ENCODE measurements around the gene TUBG1. TPM values are rescaled to one million over a fixed set of nuclear protein-coding genes. Genes with fewer than 3 reads are reported as not detected.

The TUBG1 gene
- total RNA-seq (2014; rRNA removed; shearing (Covaris generic); ENCODE audit: low replicate concordance) = 65.4 and 69.8 TPM in 2 replicates

DNA sequence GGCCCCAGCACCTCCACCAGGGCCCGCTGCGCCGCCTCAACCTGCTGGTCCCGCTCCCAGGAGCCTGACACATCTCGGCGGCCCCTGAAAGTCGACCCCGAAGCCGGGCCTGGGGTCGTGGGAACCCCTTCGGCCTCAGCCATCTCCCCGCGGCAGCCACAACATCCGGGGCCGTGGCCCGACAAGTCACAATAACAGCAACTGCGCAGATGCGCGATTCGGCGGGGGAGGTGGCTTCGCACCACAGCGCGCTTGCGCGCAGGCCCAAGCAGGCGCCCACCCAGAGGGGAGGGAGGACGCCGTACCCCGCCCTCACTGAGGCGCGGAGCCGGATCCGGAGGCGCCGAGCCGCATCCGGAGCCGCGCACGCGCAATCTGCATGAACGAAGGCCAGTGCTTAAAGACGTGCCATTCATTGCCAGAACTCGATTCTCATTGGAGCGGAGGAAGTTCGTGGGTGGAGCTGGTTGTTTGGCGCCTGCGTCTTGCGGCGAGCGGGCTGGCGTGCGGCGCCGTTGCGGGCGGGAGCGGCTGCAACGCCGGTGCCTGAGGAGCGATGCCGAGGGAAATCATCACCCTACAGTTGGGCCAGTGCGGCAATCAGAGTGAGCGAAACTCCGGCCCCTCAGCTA, at the start of gene TUBG1, which contains the start of gene RETREG3:
Gene TUBG1, plus strand, starts transcription at position 502 of the 632 bp plus-strand sequence. Its CDS starts 55 bp downstream, at position 557.
Gene RETREG3, minus strand, starts transcription at position 193 of the 632 bp plus-strand sequence. Its CDS starts 50 bp downstream, at position 143.
- Histone ChIP-seq H3K9me3 (no peaks in the 10 kb centered on the region), H3K27me3 (no peaks in the 10 kb centered on the region), H3K36me3 (peaks cover 37% of the 10 kb centered on the region), H3K4me3 (peak within 1 kb of the TSS; percentile 91)
- peak; percentile 99 for DNase-seq

DNA sequence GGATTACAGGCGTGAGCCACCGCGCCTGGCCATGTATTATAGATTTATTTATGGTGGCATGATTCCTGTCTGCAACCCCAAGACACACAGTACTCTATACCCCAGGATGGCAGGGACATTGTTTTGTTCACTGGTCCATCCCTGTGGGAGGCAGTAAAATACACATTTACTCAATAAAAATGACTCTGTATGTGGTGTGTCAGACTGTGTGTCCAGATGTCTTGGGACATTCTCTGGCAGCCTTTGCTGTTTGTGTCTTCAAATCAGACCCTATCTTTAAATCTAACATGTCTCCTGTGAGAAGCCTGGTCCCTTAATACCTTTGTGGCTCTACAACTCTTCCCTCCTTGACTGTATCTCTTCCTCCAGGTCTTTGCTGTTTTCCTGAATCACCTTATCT, 49.2 kb upstream of the TUBG1 start:
- Histone ChIP-seq H3K9me3 (no peaks in the 10 kb centered on the region), H3K27me3 (no peaks in the 10 kb centered on the region), H3K36me3 (peaks cover 25% of the 10 kb centered on the region), H3K4me3 (no peak overlapping the region)
- no peak for DNase-seq

DNA sequence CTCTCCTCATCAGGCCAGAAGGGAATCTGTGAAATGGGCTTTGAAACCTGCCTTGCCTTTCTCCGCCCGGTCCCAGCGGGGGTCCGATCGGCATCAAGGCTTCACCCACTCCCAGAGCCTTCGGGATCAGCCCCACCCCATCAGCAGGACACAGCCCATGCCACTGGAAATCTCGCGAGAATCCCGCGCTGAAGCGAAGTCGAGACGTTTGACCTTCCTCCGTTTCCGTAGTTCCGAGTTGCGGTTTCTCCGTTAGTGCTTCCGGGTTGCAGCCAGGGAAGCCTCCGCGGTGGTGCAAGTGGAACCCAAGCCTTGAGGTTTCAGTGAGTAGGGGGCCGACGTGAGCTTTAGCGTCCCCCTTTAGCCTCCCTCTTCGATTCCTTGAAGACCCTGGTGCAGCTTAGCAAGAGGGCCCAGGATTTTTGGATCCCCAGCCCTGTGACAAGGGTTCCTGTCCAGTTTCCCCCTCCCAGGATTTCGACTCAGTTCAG, 47.5 kb upstream of the TUBG1 start, which contains the start of gene COASY:
Gene COASY, plus strand, starts transcription at position 252 of the 491 bp plus-strand sequence. CDS start 475 bp downstream, outside the sequence.
- H3K36me3 ChIP-seq = peaks cover 41% of the 10 kb centered on the region
- DNase-seq = peak; percentile 99
- H3K4me3 ChIP-seq = peak within 1 kb of the TSS; percentile 80
- H3K9me3 ChIP-seq = no peaks in the 10 kb centered on the region
- no peaks in the 10 kb centered on the region for H3K27me3 ChIP-seq

DNA sequence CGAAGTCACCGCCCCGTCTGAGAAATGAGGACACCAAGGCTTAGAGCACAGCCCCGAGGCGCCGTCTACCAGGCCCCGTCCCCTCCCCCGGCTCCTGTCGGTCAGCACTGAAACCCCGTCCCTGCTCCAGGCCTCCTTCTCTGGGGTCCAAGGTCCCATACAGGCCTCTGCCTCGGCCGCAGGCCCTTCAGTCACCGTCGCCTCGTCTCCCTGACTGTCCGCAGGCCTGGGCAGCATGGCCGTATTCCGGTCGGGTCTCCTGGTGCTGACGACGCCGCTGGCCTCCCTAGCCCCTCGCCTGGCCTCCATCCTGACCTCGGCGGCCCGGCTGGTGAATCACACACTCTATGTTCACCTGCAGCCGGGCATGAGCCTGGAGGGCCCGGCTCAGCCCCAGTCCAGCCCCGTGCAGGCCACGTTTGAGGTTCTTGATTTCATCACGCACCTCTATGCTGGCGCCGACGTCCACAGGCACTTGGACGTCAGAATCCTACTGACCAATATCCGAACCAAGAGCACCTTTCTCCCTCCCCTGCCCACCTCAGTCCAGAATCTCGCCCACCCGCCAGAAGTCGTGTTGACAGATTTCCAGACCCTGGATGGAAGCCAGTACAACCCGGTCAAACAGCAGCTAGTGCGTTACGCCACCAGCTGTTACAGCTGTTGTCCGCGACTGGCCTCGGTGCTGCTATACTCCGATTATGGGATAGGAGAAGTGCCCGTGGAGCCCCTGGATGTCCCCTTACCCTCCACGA, 46.9 kb upstream of the TUBG1 start:
- Histone ChIP-seq H3K4me3 (peak overlapping the region; percentile 80), H3K27me3 (no peaks in the 10 kb centered on the region)
- peak; percentile 43 for DNase-seq

DNA sequence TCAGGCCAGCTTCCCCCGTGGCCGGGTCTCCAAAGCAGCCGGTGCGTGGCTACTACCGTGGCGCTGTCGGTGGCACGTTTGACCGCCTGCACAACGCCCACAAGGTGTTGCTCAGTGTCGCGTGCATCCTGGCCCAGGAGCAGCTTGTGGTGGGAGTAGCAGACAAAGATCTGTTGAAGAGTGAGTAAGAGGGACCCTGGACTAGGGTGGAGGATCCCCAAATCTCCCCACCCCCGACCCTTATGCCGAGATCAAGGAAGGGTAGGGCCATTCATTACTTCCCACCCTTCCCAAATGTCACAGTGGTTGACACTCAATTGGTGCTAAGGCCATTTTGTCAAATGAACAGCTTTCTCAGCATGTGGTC, 46.4 kb upstream of the TUBG1 start:
- H3K27me3 ChIP-seq = no peaks in the 10 kb centered on the region
- no peaks in the 10 kb centered on the region for H3K9me3 ChIP-seq
- peaks cover 47% of the 10 kb centered on the region for H3K36me3 ChIP-seq
- DNase-seq = no peak
- H3K4me3 ChIP-seq = peak overlapping the region; percentile 80

More for the DNA sequence above, 46.9 kb upstream of the TUBG1 start:
- Histone ChIP-seq H3K36me3 (peaks cover 42% of the 10 kb centered on the region), H3K9me3 (no peaks in the 10 kb centered on the region)

DNA sequence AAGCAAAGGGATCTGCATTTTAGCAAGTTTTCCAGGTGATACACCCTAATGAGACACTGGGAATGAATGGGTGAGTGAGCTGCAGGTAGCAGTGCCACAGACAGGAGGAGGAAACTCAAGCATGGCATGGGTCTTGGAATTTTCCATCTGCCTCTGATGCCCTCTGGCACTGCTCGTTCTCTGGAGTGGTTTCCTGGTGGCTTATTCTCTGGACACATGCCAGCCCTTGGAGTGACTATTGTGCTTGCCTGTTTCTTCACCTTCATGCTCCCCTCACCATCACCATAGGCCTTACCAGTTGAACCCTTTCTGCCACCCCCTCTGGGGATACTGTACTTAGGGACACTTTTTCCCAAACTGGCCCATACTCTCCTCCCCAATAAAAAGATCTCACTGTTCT, 45.9 kb upstream of the TUBG1 start:
- Histone ChIP-seq H3K36me3 (peaks cover 51% of the 10 kb centered on the region), H3K9me3 (no peaks in the 10 kb centered on the region), H3K4me3 (peak overlapping the region; percentile 80), H3K27me3 (no peaks in the 10 kb centered on the region)
- no peak for DNase-seq

DNA sequence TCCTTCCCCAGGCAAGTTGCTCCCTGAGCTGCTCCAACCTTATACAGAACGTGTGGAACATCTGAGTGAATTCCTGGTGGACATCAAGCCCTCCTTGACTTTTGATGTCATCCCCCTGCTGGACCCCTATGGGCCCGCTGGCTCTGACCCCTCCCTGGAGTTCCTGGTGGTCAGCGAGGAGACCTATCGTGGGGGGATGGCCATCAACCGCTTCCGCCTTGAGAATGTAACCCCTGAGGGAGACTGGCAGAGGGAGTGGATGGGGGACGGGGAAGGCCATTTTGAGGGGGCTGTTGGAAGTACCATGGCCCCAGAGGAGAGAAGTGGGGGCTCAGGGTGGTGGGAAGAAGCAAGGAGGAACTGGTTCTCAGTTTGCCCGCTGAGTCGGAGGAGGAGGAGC, 45.5 kb upstream of the TUBG1 start:
- Histone ChIP-seq H3K9me3 (no peaks in the 10 kb centered on the region), H3K36me3 (peaks cover 56% of the 10 kb centered on the region), H3K27me3 (no peaks in the 10 kb centered on the region), H3K4me3 (peak overlapping the region; percentile 80; the same call in 1 of the 2 replicates)
- no peak for DNase-seq

DNA sequence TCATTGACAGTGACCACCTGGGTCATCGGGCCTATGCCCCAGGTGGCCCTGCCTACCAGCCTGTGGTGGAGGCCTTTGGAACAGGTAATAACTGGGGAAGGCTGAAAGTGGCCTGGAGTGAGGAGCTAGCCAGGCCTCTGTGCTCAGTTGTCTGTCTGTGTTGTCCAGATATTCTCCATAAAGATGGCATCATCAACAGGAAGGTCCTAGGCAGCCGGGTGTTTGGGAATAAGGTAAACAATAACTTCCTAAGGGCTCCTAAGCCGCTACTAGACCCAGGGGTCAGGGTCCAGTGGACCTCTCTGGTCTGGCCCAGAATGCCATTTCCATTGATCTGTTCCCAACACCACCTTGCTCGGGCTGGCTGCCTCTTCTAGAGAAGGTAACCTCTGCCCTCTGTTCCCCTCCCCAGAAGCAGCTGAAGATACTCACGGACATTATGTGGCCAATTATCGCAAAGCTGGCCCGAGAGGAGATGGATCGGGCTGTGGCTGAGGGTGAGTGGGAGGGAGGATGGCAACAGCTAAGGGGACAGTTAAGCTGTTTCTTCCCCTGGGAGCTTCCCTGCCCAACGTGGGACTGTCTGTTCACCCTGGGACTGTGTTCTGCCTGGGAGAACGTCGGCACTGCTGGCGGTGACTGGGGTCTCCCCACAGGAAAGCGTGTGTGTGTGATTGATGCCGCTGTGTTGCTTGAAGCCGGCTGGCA, 44.5 kb upstream of the TUBG1 start:
- no peak for DNase-seq
- Histone ChIP-seq H3K9me3 (no peaks in the 10 kb centered on the region), H3K27me3 (no peaks in the 10 kb centered on the region), H3K4me3 (no peak overlapping the region), H3K36me3 (peaks cover 66% of the 10 kb centered on the region)

DNA sequence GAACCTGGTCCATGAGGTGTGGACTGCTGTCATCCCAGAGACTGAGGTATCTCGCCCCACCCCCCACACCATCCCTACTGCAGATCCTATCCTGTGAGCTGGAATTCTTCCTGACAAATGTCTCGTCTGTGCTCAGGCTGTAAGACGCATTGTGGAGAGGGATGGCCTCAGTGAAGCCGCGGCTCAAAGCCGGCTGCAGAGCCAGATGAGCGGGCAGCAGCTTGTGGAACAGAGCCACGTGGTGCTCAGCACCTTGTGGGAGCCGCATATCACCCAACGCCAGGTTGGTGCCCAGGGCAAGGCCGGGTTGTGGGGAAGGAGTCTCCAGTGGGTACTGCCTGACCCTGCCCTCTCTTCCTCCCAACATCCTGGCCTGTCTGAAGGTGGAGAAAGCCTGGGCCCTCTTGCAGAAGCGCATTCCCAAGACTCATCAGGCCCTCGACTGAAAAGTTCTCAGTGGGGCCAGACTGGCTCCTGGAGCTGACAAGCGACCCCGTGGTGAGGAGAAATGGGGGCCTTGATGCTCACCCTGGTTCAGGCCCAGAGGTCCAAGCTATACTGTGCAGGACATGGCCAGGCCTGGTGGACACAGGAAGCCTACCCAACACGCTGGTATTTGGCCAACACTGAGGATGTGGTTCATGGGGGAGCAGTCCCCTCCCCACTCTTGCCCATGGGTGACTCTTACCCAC, 43.8 kb upstream of the TUBG1 start:
- H3K36me3 ChIP-seq = peaks cover 70% of the 10 kb centered on the region
- no peak for DNase-seq
- H3K27me3 ChIP-seq = no peaks in the 10 kb centered on the region
- no peak overlapping the region for H3K4me3 ChIP-seq
- no peaks in the 10 kb centered on the region for H3K9me3 ChIP-seq

DNA sequence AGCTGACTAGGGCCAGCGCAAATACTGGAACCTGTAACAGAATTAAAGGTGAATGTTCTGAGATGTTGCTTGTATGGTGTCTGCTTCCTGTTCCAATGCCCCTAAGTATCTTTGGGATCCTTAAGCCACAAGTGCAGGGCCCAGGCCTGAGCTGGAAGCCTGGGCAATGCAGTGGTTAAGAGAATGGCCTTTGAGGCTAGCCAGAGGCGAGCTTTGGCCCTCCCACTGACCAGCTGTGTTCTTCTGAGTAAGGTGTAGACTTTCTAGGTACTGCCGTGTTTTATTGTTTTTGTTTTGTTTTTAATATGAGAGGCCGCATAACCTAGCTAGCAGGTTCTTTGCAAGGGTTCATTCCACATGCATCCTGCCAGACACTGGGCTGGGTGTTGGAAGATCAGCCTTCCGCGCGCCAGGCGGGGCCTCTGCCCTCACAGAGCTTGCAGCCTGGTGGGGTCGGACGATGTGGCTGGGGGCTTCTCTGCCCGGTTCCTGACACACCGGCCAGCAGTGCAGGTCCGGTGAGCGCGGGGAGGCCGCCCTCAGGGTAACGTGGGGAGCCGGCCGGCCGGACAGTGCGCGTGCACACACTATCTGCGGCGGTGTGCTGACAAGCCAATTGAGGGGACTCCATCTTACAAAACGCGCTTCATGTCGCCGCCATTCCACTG, 43.1 kb upstream of the TUBG1 start:
- H3K9me3 ChIP-seq = no peaks in the 10 kb centered on the region
- no peak for DNase-seq
- peaks cover 77% of the 10 kb centered on the region for H3K36me3 ChIP-seq
- peak overlapping the region; percentile 84 for H3K4me3 ChIP-seq
- H3K27me3 ChIP-seq = no peaks in the 10 kb centered on the region

DNA sequence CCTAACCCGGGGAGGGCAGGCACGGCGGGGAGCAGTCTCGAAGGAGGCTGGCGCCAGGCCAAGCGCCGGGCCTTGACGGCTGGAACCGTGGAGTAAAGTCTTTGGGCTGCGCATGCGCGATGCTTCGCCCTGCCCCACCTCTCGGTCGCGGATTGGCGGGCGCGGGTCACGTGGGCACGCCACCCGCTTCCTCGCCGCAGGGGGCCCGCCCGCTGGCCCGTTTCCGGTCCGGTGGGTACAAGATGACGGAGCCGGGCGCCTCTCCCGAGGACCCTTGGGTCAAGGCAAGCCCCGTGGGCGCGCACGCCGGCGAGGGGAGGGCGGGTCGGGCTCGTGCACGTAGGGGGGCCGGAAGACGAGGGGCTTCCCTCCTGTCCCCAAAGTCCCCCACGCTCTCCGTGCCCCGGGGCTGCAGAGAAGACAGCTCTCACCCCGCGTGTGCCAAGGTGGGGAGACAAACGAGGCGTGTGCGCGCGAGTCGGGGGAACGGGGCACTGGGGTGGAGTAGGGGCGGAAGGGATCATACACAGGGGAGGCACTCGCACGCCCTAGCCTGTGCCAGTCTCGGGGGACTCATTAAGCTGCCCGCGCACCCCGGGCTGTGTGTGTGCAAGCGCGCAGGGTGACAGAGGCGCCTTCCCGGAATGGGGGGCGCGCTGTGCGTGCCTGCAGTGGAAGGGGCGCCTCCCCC, 42.5 kb upstream of the TUBG1 start, which contains the start of gene MLX:
Gene MLX, plus strand, starts transcription at position 218 of the 691 bp plus-strand sequence. Its CDS starts 25 bp downstream, at position 243.
- DNase-seq = peak; percentile 90
- Histone ChIP-seq H3K9me3 (no peaks in the 10 kb centered on the region), H3K27me3 (no peaks in the 10 kb centered on the region), H3K36me3 (peaks cover 84% of the 10 kb centered on the region), H3K4me3 (peak within 1 kb of the TSS; percentile 84)

DNA sequence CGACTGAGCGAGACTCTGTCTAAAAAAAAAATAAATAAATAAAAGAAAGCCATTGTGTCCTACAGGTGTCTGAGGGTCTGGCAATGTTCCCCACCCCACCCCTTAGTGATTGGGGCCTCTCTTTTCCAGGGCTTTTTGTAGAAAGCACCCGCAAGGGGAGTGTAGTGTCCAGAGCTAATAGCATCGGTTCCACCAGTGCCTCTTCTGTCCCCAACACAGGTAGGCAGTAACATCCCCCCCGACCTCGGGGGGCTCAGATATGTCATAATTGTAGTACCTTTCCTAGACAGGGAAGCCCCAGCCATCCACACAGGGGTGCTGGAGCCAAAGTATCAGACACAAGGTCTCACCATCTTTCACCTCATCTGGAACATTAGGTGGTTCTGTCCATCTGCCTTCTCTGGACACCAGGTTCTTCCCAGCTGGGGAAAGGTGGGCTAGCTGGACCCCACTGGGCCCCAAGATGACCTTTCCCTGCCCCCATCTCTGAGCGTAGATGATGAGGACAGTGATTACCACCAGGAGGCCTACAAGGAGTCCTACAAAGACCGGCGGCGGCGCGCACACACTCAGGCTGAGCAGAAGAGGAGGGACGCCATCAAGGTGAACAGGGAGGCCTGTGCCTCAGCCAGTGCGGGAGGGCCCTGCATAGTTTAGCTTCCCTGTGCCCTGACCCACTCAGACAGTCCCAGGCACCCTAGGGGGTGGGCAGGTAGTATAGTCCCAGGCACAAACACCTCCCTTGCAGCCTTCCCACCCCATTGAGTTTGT, 41.0 kb upstream of the TUBG1 start:
- H3K9me3 ChIP-seq = no peaks in the 10 kb centered on the region
- no peak for DNase-seq
- H3K36me3 ChIP-seq = peaks cover 89% of the 10 kb centered on the region
- no peak overlapping the region; the same call in 1 of the 2 replicates for H3K4me3 ChIP-seq
- H3K27me3 ChIP-seq = no peaks in the 10 kb centered on the region

DNA sequence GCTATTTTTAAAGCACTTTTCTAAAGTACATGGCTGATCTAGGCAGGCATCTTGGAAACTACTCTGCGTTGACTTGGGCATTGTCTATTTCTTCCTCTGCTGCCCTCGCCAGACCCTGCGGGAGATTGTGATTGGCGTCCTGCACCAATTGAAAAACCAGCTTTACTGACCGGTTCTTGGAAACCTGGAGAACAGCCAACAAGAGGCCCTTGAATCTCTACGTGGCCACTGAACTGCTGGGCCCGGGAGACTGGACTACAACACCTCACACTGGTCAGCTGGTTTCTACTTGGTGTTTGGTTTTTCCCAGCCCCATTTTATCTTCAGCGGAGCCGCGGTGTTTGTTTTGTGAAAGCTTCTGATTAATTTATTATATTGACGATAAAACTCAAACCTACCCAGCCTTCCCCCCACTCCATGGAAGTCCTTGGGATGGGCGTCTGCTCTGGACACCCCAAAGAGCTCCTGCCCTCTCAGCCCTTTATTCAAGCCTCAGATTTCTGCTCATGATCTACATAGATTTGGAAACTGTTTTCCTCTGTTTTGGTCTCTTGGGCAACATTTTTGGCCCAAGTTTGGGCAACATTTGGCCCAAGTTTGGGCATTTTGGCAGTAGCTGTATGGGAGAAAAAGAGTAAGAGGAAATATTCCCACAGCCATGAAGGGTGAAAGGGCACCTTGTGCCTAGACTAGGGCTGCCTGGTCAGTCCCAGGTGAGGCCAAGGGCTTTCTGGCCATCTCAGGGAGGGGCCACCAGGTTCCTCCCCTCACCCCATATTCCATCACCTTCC, 37.9 kb upstream of the TUBG1 start:
- no peak overlapping the region for H3K4me3 ChIP-seq
- H3K9me3 ChIP-seq = no peaks in the 10 kb centered on the region
- no peaks in the 10 kb centered on the region for H3K27me3 ChIP-seq
- peaks cover 81% of the 10 kb centered on the region for H3K36me3 ChIP-seq
- DNase-seq = no peak

DNA sequence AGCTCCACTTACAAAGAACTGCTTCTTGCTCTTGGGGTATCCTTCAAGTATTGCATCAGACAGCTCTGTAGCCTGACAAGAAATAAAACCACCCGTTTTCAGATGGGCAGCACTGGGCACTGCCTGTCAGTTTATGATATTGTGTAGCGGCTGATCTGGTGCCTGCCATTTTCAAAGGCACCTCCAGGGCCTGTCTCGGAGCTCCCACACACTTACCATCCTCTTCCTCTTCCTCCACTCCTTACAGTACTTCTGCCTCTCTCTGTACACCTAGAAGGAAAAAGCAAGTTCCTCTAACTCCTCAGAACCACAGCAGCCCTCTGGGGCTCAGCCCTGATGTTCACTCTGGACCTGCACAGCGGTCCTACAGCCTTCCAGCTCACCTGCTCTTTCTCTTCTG, 36.4 kb upstream of the TUBG1 start:
- no peak overlapping the region for H3K4me3 ChIP-seq
- no peak for DNase-seq
- H3K36me3 ChIP-seq = peaks cover 83% of the 10 kb centered on the region
- no peaks in the 10 kb centered on the region for H3K27me3 ChIP-seq
- H3K9me3 ChIP-seq = no peaks in the 10 kb centered on the region
